IPS-NIHi7 (cell line): Measurements from ENCODE around the gene MPC1L.
A peak's percentile ranks its signal among the peaks of the same experiment; 100 is the strongest.
"Not testable (repeated sequence)": the region's sequence is repeated elsewhere in the genome, so short reads cannot be mapped to it uniquely, and the experiment has no call there.

ENCODE experiments used
- DNase-seq: peaks from one replicate; pipeline ENCODE4 v3.0.0; 2012; ENCODE audit warnings: mixed read lengths; ENCODE audit errors: extremely low spot score

Gene MPC1L

DNA sequence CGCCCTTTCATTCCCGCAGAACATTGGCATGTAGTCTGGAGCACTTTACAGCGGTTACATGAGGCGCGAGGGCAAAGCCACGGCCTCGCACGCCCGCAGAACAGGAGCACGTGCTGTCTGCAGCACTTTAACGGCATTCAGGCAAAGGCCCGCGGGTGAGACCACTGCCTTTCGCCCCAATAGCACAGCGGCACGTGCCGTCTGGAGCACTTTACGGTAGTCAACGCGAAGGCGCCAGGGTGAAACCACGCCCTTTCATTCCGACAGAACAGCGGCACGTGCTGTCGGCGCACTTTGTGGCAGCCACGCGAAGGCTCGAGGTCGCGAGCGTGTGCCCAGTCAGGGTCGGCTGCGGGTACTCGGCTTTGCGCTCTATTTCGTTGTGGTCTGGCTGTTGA lies at the start of gene MPC1L:
Gene MPC1L (plus strand): TSS at position 290 of the 398 bp plus-strand sequence. CDS start 138 bp downstream, outside the sequence.
- no peak for DNase-seq

GRCh38 chrX:40573763-40574162 lies 49.5 kb upstream of the MPC1L start:
- DNase-seq, result no peak

DNA sequence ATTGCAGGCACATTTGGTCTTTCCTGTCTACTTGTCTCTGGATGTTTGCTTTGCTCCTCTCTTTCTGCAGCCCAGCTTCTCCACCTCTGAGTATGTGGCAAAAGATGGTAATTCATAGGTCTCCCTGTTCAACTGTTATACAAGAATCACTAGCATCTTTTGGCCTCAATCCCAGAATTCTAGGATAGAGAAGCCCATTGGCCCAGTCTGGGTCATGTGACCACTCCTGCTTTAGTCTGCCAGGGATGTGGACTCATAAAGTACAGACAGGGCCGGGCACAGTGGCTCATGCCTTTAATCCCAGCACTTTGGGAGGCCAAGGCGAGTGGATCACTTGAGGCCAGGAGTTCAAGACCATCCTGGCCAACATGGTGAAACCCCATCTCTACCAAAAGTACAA lies 47.8 kb upstream of the MPC1L start:
- DNase-seq, result not testable (repeated sequence)

DNA sequence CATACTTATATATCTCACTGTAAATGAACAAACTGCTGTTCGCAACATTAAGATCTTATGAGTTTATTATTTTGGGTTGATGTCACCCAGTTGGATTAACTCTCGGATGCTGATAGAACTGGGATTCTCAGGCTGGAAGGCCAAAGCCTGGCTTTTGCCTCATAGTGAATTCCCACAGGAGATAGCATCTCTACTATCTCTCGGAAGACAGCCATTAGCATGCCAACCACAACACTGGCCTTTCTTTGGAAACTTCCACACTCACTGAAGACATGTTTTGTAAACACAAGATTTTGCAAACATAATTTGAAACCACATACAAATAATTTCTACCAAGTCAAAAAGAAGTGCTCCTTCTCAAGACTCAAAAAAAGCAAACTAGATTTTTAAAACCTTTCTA lies 46.9 kb upstream of the MPC1L start:
- no peak for DNase-seq

GRCh38 chrX:40578039-40578695 lies 45.1 kb upstream of the MPC1L start:
- DNase-seq, result no peak

DNA sequence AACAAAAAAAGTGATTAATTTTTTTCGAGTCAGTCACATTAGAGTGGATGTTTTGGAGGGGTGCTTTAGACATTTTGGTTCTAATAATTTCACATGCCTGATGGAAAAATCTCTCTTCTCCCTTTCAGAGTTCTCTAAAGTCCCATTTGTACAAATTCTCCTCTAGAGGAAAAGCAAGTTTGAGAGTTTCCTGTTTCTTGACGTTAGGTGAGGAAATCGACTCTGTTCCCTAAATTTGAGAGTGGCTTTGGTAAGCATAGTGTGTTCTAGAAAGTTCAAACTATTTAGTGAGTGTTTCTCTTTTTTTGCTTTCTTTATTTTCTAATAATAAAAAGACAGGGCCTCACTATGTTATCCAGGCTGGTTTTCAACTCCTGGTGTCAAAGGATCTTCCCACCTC lies 44.1 kb upstream of the MPC1L start:
- no peak for DNase-seq

DNA sequence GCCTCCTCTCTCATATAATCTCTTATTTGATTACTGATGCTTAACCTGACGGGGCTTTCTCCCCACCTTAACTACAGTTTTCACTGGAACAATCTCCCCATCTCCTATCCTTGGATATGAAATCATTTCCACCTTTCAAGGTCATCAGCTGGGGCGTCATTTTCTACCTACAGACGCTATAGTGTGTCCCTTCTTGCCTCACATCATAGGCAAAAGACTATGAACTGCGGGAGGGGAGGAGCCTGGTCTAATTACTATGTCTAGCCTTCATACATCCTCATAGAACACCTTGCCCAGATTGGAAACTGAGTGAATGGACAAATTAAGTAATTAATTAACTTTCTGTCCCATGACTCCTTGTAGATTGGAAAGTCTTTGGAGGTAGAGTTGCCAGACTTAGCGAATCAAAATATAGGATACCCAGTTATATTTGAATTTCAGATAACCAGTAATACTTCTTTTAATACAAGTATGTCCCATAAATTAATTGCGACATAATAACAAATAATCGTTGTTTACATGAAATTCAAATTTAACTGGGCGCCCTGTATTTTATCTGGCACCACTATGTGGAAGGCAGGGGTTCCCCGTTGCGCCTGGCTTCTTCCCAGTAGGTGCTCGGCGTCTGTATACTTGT lies 43.2 kb upstream of the MPC1L start:
- no peak for DNase-seq

DNA sequence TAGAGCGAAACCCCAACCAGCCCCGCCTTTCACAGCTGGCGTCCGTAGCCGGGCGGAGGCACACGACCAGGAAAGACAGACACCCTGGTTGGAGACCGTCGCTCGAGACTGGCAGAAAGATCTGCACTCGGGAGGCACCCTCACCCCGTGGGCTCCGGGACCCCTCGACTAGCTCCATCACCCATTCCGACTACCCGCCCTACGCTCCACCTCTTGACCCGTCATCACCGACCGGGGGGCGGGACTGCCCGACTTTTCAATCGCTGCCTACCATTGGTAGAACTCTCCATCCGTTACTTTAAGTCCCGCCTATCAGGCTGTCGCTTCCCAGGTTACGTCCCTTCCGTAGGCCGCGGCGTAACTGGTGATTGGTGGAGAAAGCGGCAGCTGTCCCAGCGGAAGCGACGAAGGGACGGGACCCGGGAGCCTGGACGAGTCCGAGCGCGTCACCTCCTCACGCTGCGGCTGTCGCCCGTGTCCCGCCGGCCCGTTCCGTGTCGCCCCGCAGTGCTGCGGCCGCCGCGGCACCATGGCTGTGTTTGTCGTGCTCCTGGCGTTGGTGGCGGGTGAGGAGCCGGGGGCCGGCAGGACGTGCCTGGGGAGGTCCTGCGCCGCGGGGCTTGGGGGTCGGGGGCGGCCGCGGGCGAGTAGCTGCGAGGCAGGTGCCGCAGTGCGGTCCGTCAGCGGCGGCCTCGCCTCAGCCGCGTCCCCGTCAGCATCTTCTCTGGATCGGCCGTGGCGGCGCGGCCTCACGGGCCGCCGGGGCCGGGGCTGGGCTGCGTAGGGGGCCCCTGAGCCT lies 42.5 kb upstream of the MPC1L start, which contains the start of gene ATP6AP2:
Gene ATP6AP2 (plus strand): TSS at position 434 of the 799 bp plus-strand sequence. CDS start 96 bp downstream, at position 530.
- DNase-seq, result peak; percentile 88

DNA sequence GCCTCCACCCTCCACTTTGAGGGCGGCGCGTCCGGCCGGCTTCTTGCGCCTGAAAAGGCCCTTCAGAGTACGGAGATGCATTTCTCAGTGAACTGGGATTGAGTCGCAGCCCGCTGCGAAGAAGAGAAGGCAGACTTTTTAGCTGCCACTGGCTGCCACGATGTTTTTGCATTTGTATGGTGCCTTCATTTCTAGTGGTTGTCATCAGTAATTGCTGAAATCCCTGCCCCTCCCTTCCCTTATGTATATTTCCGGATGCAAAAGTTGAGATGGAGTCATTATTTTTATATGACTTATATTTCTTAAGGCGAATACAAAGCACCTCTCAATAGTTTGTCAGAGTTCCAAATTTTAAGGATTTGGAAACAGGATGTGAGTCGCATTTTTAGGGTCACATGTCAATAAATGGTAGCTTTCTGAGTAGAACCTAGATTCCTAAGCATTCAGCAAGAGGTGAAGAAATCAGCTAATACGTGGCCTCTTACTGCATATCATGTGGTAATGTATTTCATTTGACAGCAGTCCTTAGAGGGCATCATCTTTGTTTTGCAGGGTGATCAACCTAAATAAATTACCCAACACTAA lies 41.8 kb upstream of the MPC1L start:
- DNase-seq, result no peak

DNA sequence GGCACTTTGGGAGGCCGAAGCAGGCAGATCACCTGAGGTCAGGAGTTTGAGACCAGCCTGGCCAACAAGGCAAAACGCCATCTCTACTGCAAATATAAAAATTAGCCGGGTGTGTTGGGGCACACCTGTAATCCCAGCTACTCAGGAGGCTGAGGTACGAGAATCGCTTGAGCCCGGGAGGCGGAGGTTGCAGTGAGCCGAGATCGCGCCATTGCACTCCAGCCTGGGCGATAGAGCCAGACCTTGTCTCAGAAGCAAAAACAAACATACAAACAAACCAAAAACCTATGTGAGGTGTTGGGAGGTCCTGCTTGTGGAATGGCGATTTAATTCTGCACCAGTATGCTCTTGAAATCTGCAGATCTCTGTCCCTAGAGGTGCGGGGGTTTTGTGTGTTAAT lies 41.0 kb upstream of the MPC1L start:
- DNase-seq, result not testable (repeated sequence)

GRCh38 chrX:40582811-40583210 lies 40.4 kb upstream of the MPC1L start:
- no peak for DNase-seq

- DNase-seq, result not testable (repeated sequence)
Observed at GRCh38 chrX:40587623-40588022, 35.6 kb upstream of the MPC1L start.

GRCh38 chrX:40589616-40590321 lies 33.5 kb upstream of the MPC1L start:
- DNase-seq, result not testable (repeated sequence)

GRCh38 chrX:40603446-40603845 lies 19.8 kb upstream of the MPC1L start:
- DNase-seq, result no peak

DNA sequence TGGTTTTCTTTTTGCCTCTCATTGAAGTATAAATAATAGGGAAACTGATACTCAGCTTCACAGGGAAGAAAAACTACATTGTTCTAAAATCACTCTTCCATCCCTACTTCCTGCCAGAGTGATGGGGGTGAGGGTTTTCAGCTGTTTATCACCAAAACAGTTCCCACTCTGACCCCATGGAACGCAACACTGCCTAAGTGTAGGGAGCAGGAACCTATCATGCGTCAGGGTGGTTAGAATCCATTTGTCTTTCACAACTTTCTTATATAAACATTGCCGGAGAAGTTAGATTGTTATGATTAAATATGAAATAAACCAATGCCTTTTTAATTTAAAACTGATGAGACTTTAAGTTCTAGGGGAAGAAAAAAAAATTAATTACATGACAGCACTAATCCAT lies 15.8 kb upstream of the MPC1L start:
- no peak for DNase-seq

GRCh38 chrX:40612511-40612910 lies 10.7 kb upstream of the MPC1L start:
- no peak for DNase-seq

- DNase-seq, result no peak
Observed at GRCh38 chrX:40615976-40616375, 7.3 kb upstream of the MPC1L start.

GRCh38 chrX:40617566-40617965 lies 5.7 kb upstream of the MPC1L start:
- DNase-seq, result no peak

DNA sequence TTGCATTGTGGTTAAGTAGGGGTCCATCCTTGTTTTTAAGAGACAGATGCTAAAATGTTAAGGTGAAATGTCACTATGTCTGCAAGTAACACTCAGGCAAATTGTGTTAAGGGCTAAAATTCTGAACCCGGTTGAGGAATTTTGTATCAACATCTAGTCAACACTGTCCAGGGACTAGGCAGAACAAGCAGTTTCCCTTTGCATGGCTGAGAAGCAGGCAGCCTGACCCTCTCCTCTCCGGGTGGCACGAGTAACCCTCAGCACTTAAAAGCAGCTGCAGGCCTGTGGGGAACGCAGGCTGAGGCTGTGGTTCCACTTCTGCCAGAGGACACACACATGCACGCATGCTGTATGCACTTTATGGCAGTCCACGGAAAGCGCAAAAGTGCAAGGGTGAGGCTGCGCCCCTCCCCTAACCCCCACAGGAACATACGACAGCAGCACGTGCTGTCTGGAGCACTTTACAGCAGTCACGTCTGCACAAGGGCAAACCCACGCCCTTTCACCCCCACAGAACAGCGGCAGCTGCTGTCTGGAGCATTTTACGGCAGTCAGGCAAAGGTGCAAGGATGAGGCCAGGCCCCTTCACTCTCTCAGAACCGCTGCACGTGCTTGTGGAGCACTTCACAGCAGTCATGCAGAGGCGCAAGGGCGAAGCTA lies 619 bp upstream of the MPC1L start:
- no peak for DNase-seq

DNA sequence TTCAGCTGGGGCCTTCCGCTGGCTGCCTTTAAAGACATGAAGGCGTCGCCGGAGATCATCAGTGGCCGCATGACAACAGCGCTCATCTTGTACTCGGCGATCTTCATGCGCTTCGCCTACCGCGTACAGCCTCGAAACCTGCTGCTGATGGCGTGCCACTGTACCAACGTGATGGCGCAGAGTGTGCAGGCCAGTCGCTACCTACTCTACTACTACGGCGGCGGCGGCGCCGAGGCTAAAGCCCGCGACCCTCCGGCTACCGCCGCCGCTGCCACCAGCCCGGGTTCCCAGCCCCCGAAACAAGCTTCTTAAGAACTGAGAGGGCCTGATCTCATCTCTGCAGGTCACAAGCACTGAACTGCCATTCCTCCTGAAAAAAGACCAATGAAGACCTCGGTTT lies 437 bp downstream of the MPC1L start:
- no peak for DNase-seq

- no peak for DNase-seq
Observed at GRCh38 chrX:40625294-40625693, 2.1 kb downstream of the MPC1L start.
